Pulmonary artery endothelial cell (primary cell): Measurements from ENCODE around the gene PSMD5. TPM values are rescaled to one million over a fixed set of nuclear protein-coding genes. Genes with fewer than 3 reads are reported as not detected.

ENCODE experiments used
- total RNA-seq: library from RNA; depleted of rRNA; stranded (reverse); fragments of >200 nt; gene quantifications from 2 replicates; pipeline ENCODE4 v1.2.3, GENCODE V29; 2014

PSMD5 gene
- total RNA-seq, 1 donor from 2014 or later, result 31.9 TPM

Other genes with a start within 250 kb of the PSMD5 start
- gene MEGF9, start 128.5 kb downstream of the PSMD5 start, total RNA-seq, result 16.5 and 27.4 TPM in 2 replicates
- gene FBXW2, start 49.5 kb downstream of the PSMD5 start, total RNA-seq, result 39.1 and 49.9 TPM in 2 replicates
- gene PHF19, start 34.3 kb upstream of the PSMD5 start, total RNA-seq, result 40.5 and 94.0 TPM in 2 replicates
- gene TRAF1, start 83.9 kb upstream of the PSMD5 start, total RNA-seq, result 1.7 and 2.5 TPM in 2 replicates
- 3.8 and 4.3 TPM in 2 replicates for gene C5, start 207.4 kb upstream of the PSMD5 start, total RNA-seq
- gene CNTRL, start 232.0 kb upstream of the PSMD5 start, total RNA-seq, result 8.9 and 13.3 TPM in 2 replicates